HL-60 (cell line): ENCODE data around the gene UBE2Q2.

ENCODE experiments used
- DNase-seq, 2 experiments: peaks; one replicate each; pipeline ENCODE4 v3.0.0-alpha.2; 2010 to 2020; ENCODE audit warnings: low read depth in 1 of 2, low spot score in 1 of 2
- H3K27ac ChIP-seq: fragments of 250-450 bp; sonication (Bioruptor Pico); replicated peaks from 2 replicates; pipeline ENCODE4 v1.5.1; 2020; ENCODE audit warnings: mild to moderate bottlenecking, moderate library complexity
- H3K27me3 ChIP-seq: fragments of 250-450 bp; sonication (Bioruptor Pico); 2 replicates; pipeline ENCODE4 v1.5.1; 2021; ENCODE audit warnings: mild to moderate bottlenecking, moderate library complexity; ENCODE audit not compliant: insufficient read depth, poor library complexity, severe bottlenecking
- H3K4me3 ChIP-seq: replicated peaks from 2 replicates; pipeline ENCODE4 v1.5.1; 2011; ENCODE audit warnings: mild to moderate bottlenecking, control low read depth, low read length; ENCODE audit not compliant: insufficient read depth
- GABPA ChIP-seq: IDR thresholded peaks from 2 replicates; pipeline ENCODE4 v1.6.1; 2012; ENCODE audit warnings: low read depth
- POLR2AphosphoS5 ChIP-seq: IDR thresholded peaks from 2 replicates; pipeline ENCODE4 v1.6.1; 2012; ENCODE audit warnings: low read depth
- REST ChIP-seq: IDR thresholded peaks from 2 replicates; pipeline ENCODE4 v1.6.1; 2012; ENCODE audit warnings: low read depth; ENCODE audit not compliant: insufficient replicate concordance
- SPI1 ChIP-seq: IDR thresholded peaks from 2 replicates; pipeline ENCODE4 v1.6.1; 2012; ENCODE audit warnings: low read depth, mild to moderate bottlenecking, borderline replicate concordance
- TF ChIP-seq, protein P1 (sequence below): IDR thresholded peaks from one replicate; pipeline ENCODE4 v1.5.1; 2011; ENCODE audit warnings: low read length, control low read depth, inconsistent platforms; ENCODE audit not compliant: insufficient read depth

Gene UBE2Q2

DNA sequence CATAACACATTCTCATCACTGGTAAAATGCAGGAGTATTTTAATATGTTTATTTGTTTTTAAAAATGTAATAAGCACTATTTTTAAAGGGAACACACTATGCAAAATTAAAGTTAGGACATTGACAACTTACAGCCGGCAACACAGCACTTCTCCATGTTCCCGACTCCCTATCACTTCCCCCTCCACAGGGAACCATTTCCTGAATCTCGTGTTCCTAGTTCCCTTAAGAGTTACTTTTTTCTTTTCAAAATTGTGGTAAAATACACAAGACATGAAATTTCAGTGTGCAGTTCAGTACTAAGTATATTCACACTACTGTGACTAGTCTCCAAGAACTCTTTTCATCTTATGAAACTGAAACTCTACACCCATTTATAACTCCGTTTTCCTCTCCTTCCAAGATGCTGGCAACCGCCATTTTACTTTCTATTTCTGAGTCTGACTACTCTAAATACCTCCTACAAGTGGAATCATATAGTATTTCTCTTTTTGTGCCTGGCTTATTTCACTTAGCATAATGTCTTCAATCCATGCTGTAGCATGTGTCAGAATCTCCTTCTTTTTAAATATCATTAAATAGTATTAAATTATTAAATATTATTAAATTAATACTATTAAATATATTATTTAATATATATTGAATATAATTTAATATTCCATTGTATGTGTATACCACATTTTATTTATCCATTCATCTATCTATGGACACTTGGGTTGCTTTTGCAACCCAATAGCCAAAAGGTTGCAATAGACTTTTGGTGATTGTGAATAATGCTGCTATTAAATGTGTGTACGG, 25.9 kb upstream of the UBE2Q2 start:
- Histone ChIP-seq H3K27me3 (no peaks in the 10 kb centered on the region), H3K4me3 (no peak overlapping the region), H3K27ac (no peak overlapping the region)
- no peak for DNase-seq
- TF ChIP-seq POLR2AphosphoS5 (no peak), SPI1 (no peak), GABPA (no peak)
- TF ChIP-seq, protein P1, sequence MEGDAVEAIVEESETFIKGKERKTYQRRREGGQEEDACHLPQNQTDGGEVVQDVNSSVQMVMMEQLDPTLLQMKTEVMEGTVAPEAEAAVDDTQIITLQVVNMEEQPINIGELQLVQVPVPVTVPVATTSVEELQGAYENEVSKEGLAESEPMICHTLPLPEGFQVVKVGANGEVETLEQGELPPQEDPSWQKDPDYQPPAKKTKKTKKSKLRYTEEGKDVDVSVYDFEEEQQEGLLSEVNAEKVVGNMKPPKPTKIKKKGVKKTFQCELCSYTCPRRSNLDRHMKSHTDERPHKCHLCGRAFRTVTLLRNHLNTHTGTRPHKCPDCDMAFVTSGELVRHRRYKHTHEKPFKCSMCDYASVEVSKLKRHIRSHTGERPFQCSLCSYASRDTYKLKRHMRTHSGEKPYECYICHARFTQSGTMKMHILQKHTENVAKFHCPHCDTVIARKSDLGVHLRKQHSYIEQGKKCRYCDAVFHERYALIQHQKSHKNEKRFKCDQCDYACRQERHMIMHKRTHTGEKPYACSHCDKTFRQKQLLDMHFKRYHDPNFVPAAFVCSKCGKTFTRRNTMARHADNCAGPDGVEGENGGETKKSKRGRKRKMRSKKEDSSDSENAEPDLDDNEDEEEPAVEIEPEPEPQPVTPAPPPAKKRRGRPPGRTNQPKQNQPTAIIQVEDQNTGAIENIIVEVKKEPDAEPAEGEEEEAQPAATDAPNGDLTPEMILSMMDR: no peak

DNA sequence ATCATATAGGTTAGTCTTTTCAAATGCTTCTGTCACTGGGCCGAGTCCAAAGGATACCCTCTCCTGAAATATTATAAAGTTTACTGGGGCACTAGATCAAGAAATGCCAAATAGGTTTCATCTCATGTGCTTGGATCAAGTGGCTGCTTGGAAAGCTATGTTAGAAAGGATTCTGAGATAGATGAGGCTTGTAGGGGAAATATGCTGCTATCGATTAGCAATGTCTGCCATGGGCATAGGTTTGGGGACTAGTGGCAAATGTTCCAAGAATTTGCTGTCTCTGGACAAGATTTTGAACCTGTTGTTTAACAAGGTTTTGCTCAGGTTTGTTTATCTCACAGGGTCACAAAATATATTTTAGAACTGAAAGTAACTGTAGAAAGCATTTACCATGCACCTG, 23.0 kb upstream of the UBE2Q2 start:
- Histone ChIP-seq H3K27ac (no peak overlapping the region), H3K4me3 (no peak overlapping the region), H3K27me3 (no peaks in the 10 kb centered on the region)
- TF ChIP-seq SPI1 (no peak), POLR2AphosphoS5 (no peak), GABPA (no peak), REST (no peak)
- TF ChIP-seq, protein P1: no peak
- DNase-seq: no peak

DNA sequence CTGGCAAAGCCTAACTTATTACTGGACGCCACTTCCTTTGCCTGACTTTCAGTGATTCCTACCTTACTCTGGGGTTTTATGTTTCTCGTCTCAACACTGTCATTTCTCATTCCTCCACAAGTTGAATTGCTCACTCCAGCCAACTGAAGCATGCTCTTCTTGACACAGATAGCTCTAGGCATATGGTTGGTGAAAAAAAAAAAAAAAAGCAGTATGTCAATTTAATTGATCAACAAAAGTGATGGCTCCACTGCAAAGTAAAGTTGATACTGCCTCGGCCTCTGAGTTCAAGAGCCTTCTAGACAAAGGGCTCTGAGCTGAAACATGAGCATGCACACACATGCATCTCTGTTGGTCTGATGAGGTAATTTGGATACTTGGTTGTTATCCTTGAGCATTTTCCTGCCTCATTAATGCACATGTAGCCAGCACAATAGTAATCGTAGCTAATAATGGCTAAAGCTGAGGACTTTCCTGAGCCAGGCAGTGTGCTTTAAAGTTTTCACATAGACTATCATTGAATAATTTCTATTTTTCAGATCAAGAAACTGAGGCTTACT, 21.4 kb upstream of the UBE2Q2 start:
- Histone ChIP-seq H3K4me3 (no peak overlapping the region), H3K27ac (no peak overlapping the region), H3K27me3 (no peaks in the 10 kb centered on the region)
- TF ChIP-seq GABPA (no peak), SPI1 (no peak), REST (no peak), POLR2AphosphoS5 (no peak)
- TF ChIP-seq, protein P1: no peak
- DNase-seq: no peak
